ENCODE measurements around the gene HEXD. TPM values are rescaled to one million over a fixed set of nuclear protein-coding genes. Genes with fewer than 3 reads are reported as not detected.

Gene HEXD
- total and polyA plus RNA-seq, 3 experiments from 2014 or later = 10.6 to 30.4 (median 29.6) TPM

GRCh38 chr17:82390015-82390859 is 27.9 kb upstream of the HEXD start:
- POLR2A ChIA-PET = no interaction called here
- Mint-ChIP-seq H3K27me3 (peaks cover 0 to 7% of the 10 kb centered on the region in 2 donors), H3K4me3 (no peak overlapping the region), H3K9me3 (no peaks in the 10 kb centered on the region), H3K4me1 (peaks cover 0 to 7% (median 2%) of the 10 kb centered on the region in 3 donors), H3K27ac (no peak overlapping the region), H3K36me3 (peaks cover 0 to 33% (median 1%) of the 10 kb centered on the region in 3 donors)
- Histone ChIP-seq H3K4me3 (ENCODE audit: low read length) (no peak overlapping the region), H3K4me1 (ENCODE audit: insufficient read depth, low read length) (no peaks in the 10 kb centered on the region), H3K36me3 (ENCODE audit: insufficient read depth, low read length) (no peaks in the 10 kb centered on the region), H3K27me3 (ENCODE audit: insufficient read depth, low read length, poor library complexity, severe bottlenecking) (no peaks in the 10 kb centered on the region), H3K27ac (ENCODE audit: low read depth, low read length) (no peak overlapping the region), H3K9me3 (ENCODE audit: low read length) (no peaks in the 10 kb centered on the region)
- CTCF ChIA-PET = no interaction called here
- DNase-seq = no peak

GRCh38 chr17:82390860-82391435 is 27.2 kb upstream of the HEXD start:
- H3K4me3 Mint-ChIP-seq = no peak overlapping the region
- POLR2A ChIA-PET = no interaction called here
- H3K36me3 Mint-ChIP-seq = peaks cover 0 to 36% (median 1%) of the 10 kb centered on the region in 3 donors
- Histone ChIP-seq H3K36me3 (ENCODE audit: insufficient read depth, low read length) (no peaks in the 10 kb centered on the region), H3K4me3 (ENCODE audit: low read length) (no peak overlapping the region), H3K4me1 (ENCODE audit: insufficient read depth, low read length) (no peaks in the 10 kb centered on the region), H3K27me3 (ENCODE audit: insufficient read depth, low read length, poor library complexity, severe bottlenecking) (no peaks in the 10 kb centered on the region), H3K9me3 (ENCODE audit: low read length) (no peaks in the 10 kb centered on the region), H3K27ac (ENCODE audit: low read depth, low read length) (no peak overlapping the region)
- no peak for DNase-seq
- H3K4me1 Mint-ChIP-seq = peaks cover 0 to 7% (median 2%) of the 10 kb centered on the region in 3 donors
- no peaks in the 10 kb centered on the region for H3K9me3 Mint-ChIP-seq
- CTCF ChIA-PET = no interaction called here
- no peak overlapping the region for H3K27ac Mint-ChIP-seq
- H3K27me3 Mint-ChIP-seq = peaks cover 0 to 7% of the 10 kb centered on the region in 2 donors

- Mint-ChIP-seq H3K9me3 (no peaks in the 10 kb centered on the region), H3K27me3 (peaks cover 0 to 7% of the 10 kb centered on the region in 2 donors), H3K4me1 (peaks cover 0 to 7% (median 2%) of the 10 kb centered on the region in 3 donors), H3K4me3 (no peak overlapping the region), H3K27ac (no peak overlapping the region), H3K36me3 (peaks cover 0 to 38% (median 3%) of the 10 kb centered on the region in 3 donors)
- ChIA-PET CTCF (no interaction called here), POLR2A (no interaction called here)
- Histone ChIP-seq H3K27ac (ENCODE audit: low read depth, low read length) (no peak overlapping the region), H3K9me3 (ENCODE audit: low read length) (no peaks in the 10 kb centered on the region), H3K4me1 (ENCODE audit: insufficient read depth, low read length) (no peaks in the 10 kb centered on the region), H3K36me3 (ENCODE audit: insufficient read depth, low read length) (no peaks in the 10 kb centered on the region), H3K4me3 (ENCODE audit: low read length) (no peak overlapping the region), H3K27me3 (ENCODE audit: insufficient read depth, low read length, poor library complexity, severe bottlenecking) (no peaks in the 10 kb centered on the region)
- DNase-seq = no peak
Observed at GRCh38 chr17:82391496-82392066, 26.6 kb upstream of the HEXD start.

GRCh38 chr17:82392209-82392920 is 25.8 kb upstream of the HEXD start:
- peaks cover 0 to 4% of the 10 kb centered on the region in 2 donors for H3K27me3 Mint-ChIP-seq
- H3K36me3 Mint-ChIP-seq = peaks cover 0 to 41% (median 3%) of the 10 kb centered on the region in 3 donors
- H3K27ac ChIP-seq (ENCODE audit: low read depth, low read length) = no peak overlapping the region
- ChIA-PET POLR2A (no interaction called here), CTCF (no interaction called here)
- H3K36me3 ChIP-seq (ENCODE audit: insufficient read depth, low read length) = no peaks in the 10 kb centered on the region
- H3K4me1 ChIP-seq (ENCODE audit: insufficient read depth, low read length) = no peaks in the 10 kb centered on the region
- H3K27ac Mint-ChIP-seq = no peak overlapping the region
- H3K4me3 ChIP-seq (ENCODE audit: low read length) = no peak overlapping the region
- no peak for DNase-seq
- H3K9me3 ChIP-seq (ENCODE audit: low read length) = no peaks in the 10 kb centered on the region
- peaks cover 0 to 5% (median 2%) of the 10 kb centered on the region in 3 donors for H3K4me1 Mint-ChIP-seq
- H3K9me3 Mint-ChIP-seq = no peaks in the 10 kb centered on the region
- peak overlapping the region in 1 of 7 donors; percentile 27 for H3K4me3 Mint-ChIP-seq
- no peaks in the 10 kb centered on the region for H3K27me3 ChIP-seq (ENCODE audit: insufficient read depth, low read length, poor library complexity, severe bottlenecking)

GRCh38 chr17:82392941-82393340 is 25.2 kb upstream of the HEXD start:
- no peak overlapping the region for H3K4me3 Mint-ChIP-seq
- H3K9me3 ChIP-seq (ENCODE audit: low read length) = no peaks in the 10 kb centered on the region
- no peaks in the 10 kb centered on the region for H3K27me3 ChIP-seq (ENCODE audit: insufficient read depth, low read length, poor library complexity, severe bottlenecking)
- peaks cover 0 to 43% (median 3%) of the 10 kb centered on the region in 3 donors for H3K36me3 Mint-ChIP-seq
- no peak overlapping the region for H3K27ac ChIP-seq (ENCODE audit: low read depth, low read length)
- H3K4me1 ChIP-seq (ENCODE audit: insufficient read depth, low read length) = no peaks in the 10 kb centered on the region
- no peak overlapping the region for H3K4me3 ChIP-seq (ENCODE audit: low read length)
- H3K4me1 Mint-ChIP-seq = no peaks in the 10 kb centered on the region
- CTCF ChIA-PET = no interaction called here
- no peaks in the 10 kb centered on the region for H3K9me3 Mint-ChIP-seq
- DNase-seq = no peak
- H3K36me3 ChIP-seq (ENCODE audit: insufficient read depth, low read length) = no peaks in the 10 kb centered on the region
- H3K27ac Mint-ChIP-seq = no peak overlapping the region
- no peaks in the 10 kb centered on the region for H3K27me3 Mint-ChIP-seq
- POLR2A ChIA-PET = no interaction called here

GRCh38 chr17:82394278-82394677 is 23.9 kb upstream of the HEXD start:
- CTCF ChIA-PET = no interaction called here
- no peaks in the 10 kb centered on the region for H3K4me1 Mint-ChIP-seq
- H3K36me3 Mint-ChIP-seq = peaks cover 0 to 43% (median 3%) of the 10 kb centered on the region in 3 donors

GRCh38 chr17:82396601-82397435 is 21.3 kb upstream of the HEXD start:
- Histone ChIP-seq H3K27me3 (ENCODE audit: insufficient read depth, low read length, poor library complexity, severe bottlenecking) (no peaks in the 10 kb centered on the region), H3K27ac (ENCODE audit: low read depth, low read length) (no peak overlapping the region)
- CTCF ChIA-PET = no interaction called here

More at GRCh38 chr17:82394278-82394677, 23.9 kb upstream of the HEXD start:
- Mint-ChIP-seq H3K4me3 (no peak overlapping the region), H3K27me3 (no peaks in the 10 kb centered on the region), H3K27ac (no peak overlapping the region), H3K9me3 (no peaks in the 10 kb centered on the region)
- H3K4me1 ChIP-seq (ENCODE audit: insufficient read depth, low read length) = no peaks in the 10 kb centered on the region
- H3K27ac ChIP-seq (ENCODE audit: low read depth, low read length) = no peak overlapping the region
- H3K36me3 ChIP-seq (ENCODE audit: insufficient read depth, low read length) = no peaks in the 10 kb centered on the region
- no peaks in the 10 kb centered on the region for H3K27me3 ChIP-seq (ENCODE audit: insufficient read depth, low read length, poor library complexity, severe bottlenecking)
- no peak overlapping the region for H3K4me3 ChIP-seq (ENCODE audit: low read length)
- no peaks in the 10 kb centered on the region for H3K9me3 ChIP-seq (ENCODE audit: low read length)
- POLR2A ChIA-PET = no interaction called here
- no peak for DNase-seq

More at GRCh38 chr17:82396601-82397435, 21.3 kb upstream of the HEXD start:
- peak overlapping the region in 1 of 8 donors; percentile 69 for H3K27ac Mint-ChIP-seq
- Histone ChIP-seq H3K4me3 (ENCODE audit: low read length) (no peak overlapping the region), H3K4me1 (ENCODE audit: insufficient read depth, low read length) (peaks cover 12% of the 10 kb centered on the region), H3K36me3 (ENCODE audit: insufficient read depth, low read length) (no peaks in the 10 kb centered on the region), H3K9me3 (ENCODE audit: low read length) (no peaks in the 10 kb centered on the region)
- no peaks in the 10 kb centered on the region for H3K9me3 Mint-ChIP-seq
- POLR2A ChIA-PET = no interaction called here
- H3K4me3 Mint-ChIP-seq = no peak overlapping the region
- H3K4me1 Mint-ChIP-seq = peaks cover 10 to 16% (median 13%) of the 10 kb centered on the region in 3 donors
- DNase-seq = no peak
- H3K27me3 Mint-ChIP-seq = no peaks in the 10 kb centered on the region
- H3K36me3 Mint-ChIP-seq = peaks cover 0 to 47% (median 5%) of the 10 kb centered on the region in 3 donors

Data from CD8-positive, alpha-beta memory T cell (primary cell).